22Rv1 (cell line): ENCODE measurements around the gene CLMP.

Source experiments
- H3K27ac ChIP-seq: fragments of 450-650 bp; 2 replicates; pipeline ENCODE4 v1.5.1; 2017
- ZFX ChIP-seq: fragments of 450-650 bp; IDR thresholded peaks from 2 replicates; pipeline ENCODE4 v1.6.1; 2017; ENCODE audit warnings: antibody characterized with exemption, borderline replicate concordance
- TF ChIP-seq, protein P1 (sequence below): fragments of 450-650 bp; IDR thresholded peaks from 2 replicates; pipeline ENCODE4 v1.5.1; 2017; ENCODE audit warnings: mild to moderate bottlenecking

The CLMP gene

GRCh38 chr11:123086305-123086704 lies 108.7 kb downstream of the CLMP start:
- TF ChIP-seq, protein P1, sequence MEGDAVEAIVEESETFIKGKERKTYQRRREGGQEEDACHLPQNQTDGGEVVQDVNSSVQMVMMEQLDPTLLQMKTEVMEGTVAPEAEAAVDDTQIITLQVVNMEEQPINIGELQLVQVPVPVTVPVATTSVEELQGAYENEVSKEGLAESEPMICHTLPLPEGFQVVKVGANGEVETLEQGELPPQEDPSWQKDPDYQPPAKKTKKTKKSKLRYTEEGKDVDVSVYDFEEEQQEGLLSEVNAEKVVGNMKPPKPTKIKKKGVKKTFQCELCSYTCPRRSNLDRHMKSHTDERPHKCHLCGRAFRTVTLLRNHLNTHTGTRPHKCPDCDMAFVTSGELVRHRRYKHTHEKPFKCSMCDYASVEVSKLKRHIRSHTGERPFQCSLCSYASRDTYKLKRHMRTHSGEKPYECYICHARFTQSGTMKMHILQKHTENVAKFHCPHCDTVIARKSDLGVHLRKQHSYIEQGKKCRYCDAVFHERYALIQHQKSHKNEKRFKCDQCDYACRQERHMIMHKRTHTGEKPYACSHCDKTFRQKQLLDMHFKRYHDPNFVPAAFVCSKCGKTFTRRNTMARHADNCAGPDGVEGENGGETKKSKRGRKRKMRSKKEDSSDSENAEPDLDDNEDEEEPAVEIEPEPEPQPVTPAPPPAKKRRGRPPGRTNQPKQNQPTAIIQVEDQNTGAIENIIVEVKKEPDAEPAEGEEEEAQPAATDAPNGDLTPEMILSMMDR, result no peak
- no peak for TF ChIP-seq ZFX
- H3K27ac ChIP-seq, result no peak overlapping the region

GRCh38 chr11:123085497-123085896 lies 109.6 kb downstream of the CLMP start:
- H3K27ac ChIP-seq, result no peak overlapping the region
- TF ChIP-seq, protein P1, result no peak
- no peak for TF ChIP-seq ZFX

DNA sequence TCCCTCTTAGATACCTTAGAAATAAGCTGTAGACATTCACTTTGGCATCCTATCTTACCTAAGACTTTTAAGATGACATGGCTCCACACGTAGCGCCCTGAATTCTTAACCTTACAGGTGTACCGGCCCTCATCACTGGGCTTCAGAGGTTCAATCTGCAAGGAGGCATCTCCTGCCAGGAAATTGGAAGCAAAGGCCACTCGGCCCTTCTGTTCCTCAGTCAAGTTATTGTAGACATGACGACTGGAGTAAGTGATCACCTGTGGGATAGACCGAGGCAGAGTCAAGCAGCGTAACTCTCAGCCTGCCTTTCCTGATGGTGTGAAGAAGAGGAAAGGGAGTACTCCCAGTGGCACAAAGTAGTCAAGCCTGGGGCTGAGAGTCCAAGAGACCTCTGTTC lies 110.6 kb downstream of the CLMP start:
- no peak for TF ChIP-seq ZFX
- TF ChIP-seq, protein P1, result no peak
- H3K27ac ChIP-seq, result no peak overlapping the region; the same call in 1 of the 2 replicates

- peak overlapping the region; percentile 65 for H3K27ac ChIP-seq
- TF ChIP-seq, protein P1, result no peak
- no peak for TF ChIP-seq ZFX
Observed at GRCh38 chr11:123083623-123084029, 111.4 kb downstream of the CLMP start.

DNA sequence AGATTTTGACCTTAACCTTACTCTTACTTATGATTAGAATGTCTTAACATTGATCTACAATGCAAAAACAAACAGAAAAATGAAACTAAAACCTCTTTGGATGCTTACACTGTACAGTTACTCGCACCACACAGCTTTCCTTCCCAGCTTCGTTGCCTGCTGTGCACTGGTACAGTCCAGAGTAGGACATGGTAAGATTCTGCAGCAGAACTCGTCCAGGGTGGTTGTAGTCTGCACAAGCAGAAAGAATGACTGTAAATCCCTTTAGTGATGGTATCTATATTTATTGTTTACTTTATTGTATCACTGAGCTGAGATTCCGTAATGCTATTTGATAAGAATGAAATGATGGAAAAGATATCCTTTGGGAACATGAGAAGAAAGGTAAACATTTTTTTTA lies 112.1 kb downstream of the CLMP start:
- peak overlapping the region; percentile 65 for H3K27ac ChIP-seq
- TF ChIP-seq, protein P1, result no peak
- TF ChIP-seq ZFX, result no peak

GRCh38 chr11:123080015-123080414 lies 115.0 kb downstream of the CLMP start:
- TF ChIP-seq, protein P1, result no peak
- no peak for TF ChIP-seq ZFX
- H3K27ac ChIP-seq, result no peak overlapping the region

DNA sequence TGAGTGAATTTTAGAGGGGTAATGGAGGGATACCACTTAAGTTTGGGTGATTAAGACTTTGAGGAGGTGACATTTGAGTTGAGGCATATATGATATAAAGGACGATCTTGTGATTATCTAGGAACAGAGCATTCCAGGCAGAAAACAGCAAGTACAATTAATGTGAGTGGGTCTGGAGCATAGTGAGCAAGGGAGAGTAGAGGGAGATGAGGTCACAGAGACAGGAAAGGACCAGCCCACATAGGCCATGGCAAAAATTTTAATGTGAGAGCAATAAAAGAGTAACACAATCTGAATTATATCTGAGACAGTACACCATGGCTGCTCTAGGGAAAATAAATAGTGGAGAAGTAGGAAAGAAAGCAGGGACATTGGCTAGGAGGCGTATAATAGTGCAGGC lies 118.6 kb downstream of the CLMP start:
- no peak overlapping the region for H3K27ac ChIP-seq
- TF ChIP-seq, protein P1, result no peak
- no peak for TF ChIP-seq ZFX
